GM18502 (cell line): Measurements from ENCODE around the gene FSCN2.
"Not testable (repeated sequence)": the region's sequence is repeated elsewhere in the genome, so short reads cannot be mapped to it uniquely, and the experiment has no call there.

Experiments used
- ATAC-seq: cut with Tn5 transposase; IDR thresholded peaks from one replicate; pipeline ENCODE4 v1.9.1; 2021; ENCODE audit warnings: mild to moderate bottlenecking; ENCODE audit not compliant: unreplicated experiment, poor library complexity

FSCN2 gene

GRCh38 chr17:81524039-81524864, 3.9 kb upstream of the FSCN2 start:
- no peak for ATAC-seq

- no peak for ATAC-seq
These were observed 3.4 kb upstream of the FSCN2 start for GRCh38 chr17:81524865-81525159.

- no peak for ATAC-seq
These were observed 1.3 kb upstream of the FSCN2 start for GRCh38 chr17:81526662-81527571.

GRCh38 chr17:81528384-81528650, 140 bp downstream of the FSCN2 start:
- ATAC-seq: no peak

GRCh38 chr17:81528651-81529436, 667 bp downstream of the FSCN2 start:
- no peak for ATAC-seq

GRCh38 chr17:81529437-81529803, 1.2 kb downstream of the FSCN2 start:
- ATAC-seq: no peak

- not testable (repeated sequence) for ATAC-seq
These were observed 2.8 kb downstream of the FSCN2 start for GRCh38 chr17:81531013-81531412.

GRCh38 chr17:81531998-81532404, 3.8 kb downstream of the FSCN2 start:
- not testable (repeated sequence) for ATAC-seq

- ATAC-seq: no peak
These were observed 4.5 kb downstream of the FSCN2 start for GRCh38 chr17:81532490-81533287.

- ATAC-seq: no peak
These were observed 5.4 kb downstream of the FSCN2 start for GRCh38 chr17:81533339-81534141.

GRCh38 chr17:81534157-81535006, 6.2 kb downstream of the FSCN2 start:
- no peak for ATAC-seq

- ATAC-seq: no peak
These were observed 6.8 kb downstream of the FSCN2 start for GRCh38 chr17:81535007-81535328.

- ATAC-seq: no peak
These were observed 7.5 kb downstream of the FSCN2 start for GRCh38 chr17:81535480-81536298.

GRCh38 chr17:81536299-81537290, 8.4 kb downstream of the FSCN2 start:
- ATAC-seq: no peak

- no peak for ATAC-seq
These were observed 9.2 kb downstream of the FSCN2 start for GRCh38 chr17:81537343-81537855.

GRCh38 chr17:81537856-81538555, 9.8 kb downstream of the FSCN2 start:
- no peak for ATAC-seq
